Right cardiac atrium (tissue), 5 donors: ENCODE data around the gene TMEM150B. TPM values are rescaled to one million over a fixed set of nuclear protein-coding genes. Genes with fewer than 3 reads are reported as not detected.
A peak's percentile ranks its signal among the peaks of the same experiment; 100 is the strongest.

ENCODE experiments used
- ATAC-seq, 2 donors: fragments of 200-7000 bp; cut with Tn5 transposase; one replicate each; pipeline versions ENCODE4 v1.8.0 to v1.9.1; 2020; ENCODE audit warnings: moderate library complexity in 2 of 2, mild to moderate bottlenecking in 1 of 2
- DNase-seq, 3 donors: peaks; one replicate each; pipeline ENCODE4 v3.0.0-alpha.2; 2020
- H3K27ac ChIP-seq: one replicate; pipeline ENCODE4 v1.5.1; 2013; ENCODE audit warnings: mild to moderate bottlenecking, low read length, control low read depth, moderate library complexity
- H3K27me3 ChIP-seq: one replicate; pipeline ENCODE4 v1.6.1; 2013; ENCODE audit not compliant: control insufficient read depth, insufficient read depth
- H3K4me1 ChIP-seq: one replicate; pipeline ENCODE4 v1.6.1; 2013; ENCODE audit warnings: low read length; ENCODE audit not compliant: control insufficient read depth, insufficient read depth
- H3K4me3 ChIP-seq: one replicate; pipeline ENCODE4 v1.5.1; 2013; ENCODE audit warnings: low read length, control low read depth
- H3K9me3 ChIP-seq: one replicate; pipeline ENCODE4 v1.6.1; 2013; ENCODE audit warnings: low read length; ENCODE audit not compliant: control insufficient read depth
- WGBS: extraction: QIAGEN DNeasy Blood & Tissue Kit; methylation state at CpG from one replicate; pipeline ENCODE4 v1.1.7; 2013; 5-methylcytosine and 5-hydroxymethylcytosine counted together
- intact Hi-C, 4 donors: fragments of 100-400 bp; cut with DNase I; formaldehyde crosslinking; loops; one replicate each; pipeline versions ENCODE4 v1.11.0 to v1.14.0; 2022 to 2023
- polyA plus RNA-seq: library from polyadenylated mRNA; stranded (reverse); fragments of 200-250 nt; gene quantifications from one replicate; pipeline ENCODE4 v1.2.3, GENCODE V29; 2013
- total RNA-seq, 4 donors: library from RNA; stranded (reverse); fragmentation: NEBNext Ultra II Directional; extraction: Animal tissue kit (Norgen Biotek cat#: 25700); gene quantifications; one replicate each; pipeline ENCODE4 v1.2.1, GENCODE V29; 2021
- donor health status: healthy with polysubstance abuse.
- donor health status: DM: no; HTN: yes; CAD: no.
- donor health status: DM: no; HTN: no; CAD: no.
- donor health status: DM: no; HTN: yes; CAD: no; lungs with severe emphysema.
- donor health status: DM: yes; HTN: yes; CAD: no.

Gene TMEM150B
- total and polyA plus RNA-seq, 5 donors: 0.68 to 2.4 (median 2.0) TPM

- DNase-seq (no peak), ATAC-seq (peak in 1 of 2 donors; percentile 43)
- WGBS: 24% methylated on average over 18 of the region's 18 CpGs
- Histone ChIP-seq H3K4me3 (no peak overlapping the region), H3K27ac (peak overlapping the region; percentile 13), H3K27me3 (no peaks in the 10 kb centered on the region), H3K4me1 (no peaks in the 10 kb centered on the region), H3K9me3 (no peaks in the 10 kb centered on the region)
- intact Hi-C loops: no loop called here
These were observed 39.8 kb downstream of the TMEM150B start for GRCh38 chr19:55285229-55285890.

DNA sequence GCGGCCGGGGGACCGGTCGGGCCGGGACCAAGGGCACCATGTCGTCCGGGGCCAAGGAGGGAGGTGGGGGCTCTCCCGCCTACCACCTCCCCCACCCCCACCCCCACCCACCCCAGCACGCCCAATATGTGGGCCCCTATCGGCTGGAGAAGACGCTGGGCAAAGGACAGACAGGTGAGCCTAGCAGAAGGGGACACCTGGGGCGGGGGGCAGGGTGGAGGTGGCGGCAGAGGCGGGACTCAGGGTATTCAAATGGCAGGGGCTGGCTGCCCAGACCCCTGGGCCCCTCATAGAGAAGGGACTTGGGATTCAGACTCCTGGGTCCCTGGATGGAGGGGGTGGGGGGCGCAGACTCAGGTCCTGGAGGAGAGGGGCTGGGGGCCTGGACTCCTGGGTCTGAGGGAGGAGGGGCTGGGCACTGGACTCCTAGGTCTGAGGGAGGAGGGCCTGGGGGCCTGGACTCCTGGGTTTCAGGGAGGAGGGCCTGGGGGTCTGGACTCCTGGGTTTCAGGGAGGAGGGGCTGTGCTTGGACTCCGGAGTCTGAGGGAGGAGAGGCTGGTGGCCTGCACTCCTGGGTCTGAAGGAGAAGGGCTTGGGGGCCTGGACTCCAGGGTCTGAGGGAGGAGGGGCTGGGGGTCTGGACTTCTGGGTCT, 40.6 kb downstream of the TMEM150B start:
- Histone ChIP-seq H3K9me3 (no peaks in the 10 kb centered on the region), H3K27ac (no peak overlapping the region), H3K27me3 (no peaks in the 10 kb centered on the region), H3K4me1 (no peaks in the 10 kb centered on the region), H3K4me3 (peak overlapping the region; percentile 87)
- 18% methylated on average over 16 of the region's 16 CpGs for WGBS
- intact Hi-C loops: no loop called here
- DNase-seq (no peak), ATAC-seq (no peak)

DNA sequence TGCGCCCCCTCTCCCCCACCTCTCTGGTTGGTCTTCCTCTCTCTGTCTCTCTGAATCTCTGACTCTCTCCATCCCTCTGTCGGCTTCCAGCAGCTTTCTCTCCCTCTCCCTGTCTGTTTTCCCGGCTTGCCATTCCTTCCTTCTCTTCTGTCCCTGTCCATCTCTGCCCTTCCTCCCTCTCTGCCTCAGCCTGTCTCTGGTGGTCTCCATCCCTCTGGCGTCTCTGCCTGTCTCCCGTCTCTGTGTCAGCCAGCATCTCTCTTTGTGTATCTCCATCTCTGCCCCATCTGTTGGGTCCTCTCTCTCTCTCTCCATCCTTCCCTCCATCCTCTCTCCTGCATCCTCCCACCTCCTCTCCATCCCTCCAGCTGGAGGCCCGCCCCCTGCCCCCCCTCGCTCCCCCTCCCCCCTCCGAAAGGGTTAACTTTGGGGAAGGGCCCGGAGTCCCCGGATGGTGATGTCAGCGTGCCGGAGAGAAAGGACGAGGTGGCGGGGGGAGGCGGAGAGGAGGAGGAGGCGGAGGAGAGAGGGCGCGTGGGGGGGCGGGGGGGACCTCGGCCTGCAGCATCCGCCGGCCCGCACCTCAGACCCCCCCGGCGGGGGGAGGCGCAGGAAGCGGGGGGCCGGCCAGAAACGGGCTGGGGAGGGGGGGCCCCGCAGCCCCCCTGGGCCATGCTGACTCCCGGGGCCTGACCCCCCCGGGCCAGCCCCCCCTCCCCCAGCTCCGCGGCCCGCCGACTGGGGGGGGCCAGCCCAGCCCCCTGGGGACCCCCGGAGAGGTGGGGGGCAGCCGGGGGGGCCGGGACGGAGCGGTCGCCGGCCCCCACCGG, 41.4 kb downstream of the TMEM150B start, which contains the start of gene BRSK1:
Gene BRSK1 (plus strand): TSS at position 450 of the 830 bp plus-strand sequence. CDS start 446 bp downstream, outside the sequence.
- Histone ChIP-seq H3K4me1 (no peaks in the 10 kb centered on the region), H3K4me3 (peak within 1 kb of the TSS; percentile 87), H3K27ac (no peak within 1 kb of the TSS), H3K9me3 (no peaks in the 10 kb centered on the region), H3K27me3 (no peaks in the 10 kb centered on the region)
- intact Hi-C loops: no loop called here
- ATAC-seq (peak in 1 of 2 donors; percentile 1), DNase-seq (peak; percentile 72 to 86 (median 83))
- WGBS: 6% methylated on average over 44 of the region's 44 CpGs

GRCh38 chr19:55279770-55280643, 45.1 kb downstream of the TMEM150B start, which contains the start of gene HSPBP1:
HSPBP1 (minus strand) TSS chr19:55280110; CDS start chr19:55279608, 502 bp downstream.
- intact Hi-C loops: loop anchor here in 1 of 4 donors (2.0 kb wide), 1 partner anchor 21 kb away; the partner anchor contains the start of gene PPP6R1
- Histone ChIP-seq H3K4me1 (no peaks in the 10 kb centered on the region), H3K4me3 (peak within 1 kb of the TSS; percentile 56), H3K27me3 (no peaks in the 10 kb centered on the region), H3K27ac (peak within 1 kb of the TSS; percentile 59), H3K9me3 (no peaks in the 10 kb centered on the region)
- ATAC-seq: peak; percentile 92 to 93
- WGBS: 3% methylated on average over 52 of the region's 52 CpGs
- DNase-seq: peak; percentile 92 to 98 (median 97)

DNA sequence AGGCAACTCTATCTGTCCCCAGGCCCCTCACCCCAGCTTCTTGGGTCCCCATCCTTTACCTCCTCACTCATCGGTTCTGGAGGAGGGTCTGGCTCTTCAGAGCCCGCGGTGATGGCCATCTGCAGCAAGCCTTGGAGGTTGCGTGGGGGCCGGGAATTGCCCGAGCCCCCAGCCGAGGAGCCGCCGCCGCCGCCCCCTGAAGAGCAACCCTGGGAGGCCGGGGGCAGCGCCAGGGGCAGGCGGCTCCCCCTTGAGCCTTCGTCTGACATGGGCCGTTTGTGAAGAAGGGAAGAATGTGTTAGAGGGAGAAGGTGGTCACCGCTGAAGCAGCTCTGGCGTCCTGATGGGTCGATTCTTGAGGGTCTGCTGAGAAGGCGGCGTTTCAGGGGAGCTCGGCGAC, 45.8 kb downstream of the TMEM150B start:
- peak overlapping the region; percentile 59 for H3K27ac ChIP-seq
- ATAC-seq: no peak
- 13% methylated on average over 23 of the region's 23 CpGs for WGBS

DNA sequence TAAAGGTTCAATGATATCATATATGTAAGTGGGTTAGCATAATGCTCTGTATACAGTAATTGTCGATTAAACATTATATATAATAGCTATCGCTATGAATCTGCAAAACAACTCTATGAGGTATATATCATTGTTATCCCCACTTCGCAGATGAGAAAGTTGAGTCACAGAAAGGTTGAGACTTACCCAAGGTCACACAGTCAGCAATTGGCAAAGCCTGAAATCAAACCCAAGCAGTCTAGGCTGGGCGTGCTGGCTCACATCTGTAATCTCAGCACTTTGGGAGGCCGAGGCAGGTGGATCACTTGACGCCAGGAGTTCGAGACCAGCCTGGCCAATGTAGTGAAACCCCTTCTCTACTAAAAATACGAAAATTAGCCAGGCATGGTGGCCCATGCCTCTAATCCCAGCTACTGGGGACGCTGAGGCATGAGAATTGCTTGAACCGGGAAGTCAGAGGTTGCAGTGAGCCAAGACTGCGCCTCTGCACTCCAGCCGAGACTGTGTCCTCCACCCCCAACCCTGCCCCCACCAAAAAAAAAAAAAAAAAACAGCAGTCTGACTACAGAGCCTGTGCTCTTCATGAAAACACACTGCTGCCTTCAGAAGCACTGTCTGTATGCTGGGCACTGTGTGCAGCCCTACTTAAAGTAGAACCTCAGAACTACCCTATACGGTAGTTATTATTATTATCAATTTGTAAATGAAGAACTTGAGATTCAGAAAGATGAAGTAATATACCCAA, 46.6 kb downstream of the TMEM150B start:
- Histone ChIP-seq H3K27me3 (no peaks in the 10 kb centered on the region), H3K9me3 (no peaks in the 10 kb centered on the region), H3K27ac (no peak overlapping the region), H3K4me3 (no peak overlapping the region), H3K4me1 (no peaks in the 10 kb centered on the region)
- ATAC-seq: no peak
- DNase-seq: no peak
- 84% methylated on average over 13 of the region's 13 CpGs for WGBS
- intact Hi-C loops: loop anchor here in 1 of 4 donors (2.0 kb wide), 1 partner anchor 20 kb away; the partner anchor contains the start of gene PPP6R1

More for the DNA sequence above, 45.8 kb downstream of the TMEM150B start:
- Histone ChIP-seq H3K4me1 (no peaks in the 10 kb centered on the region), H3K27me3 (no peaks in the 10 kb centered on the region), H3K9me3 (no peaks in the 10 kb centered on the region), H3K4me3 (peak overlapping the region; percentile 56)
- DNase-seq: no peak
- intact Hi-C loops: loop anchor here in 1 of 4 donors (2.0 kb wide), 1 partner anchor 21 kb away; the partner anchor contains the start of gene PPP6R1

DNA sequence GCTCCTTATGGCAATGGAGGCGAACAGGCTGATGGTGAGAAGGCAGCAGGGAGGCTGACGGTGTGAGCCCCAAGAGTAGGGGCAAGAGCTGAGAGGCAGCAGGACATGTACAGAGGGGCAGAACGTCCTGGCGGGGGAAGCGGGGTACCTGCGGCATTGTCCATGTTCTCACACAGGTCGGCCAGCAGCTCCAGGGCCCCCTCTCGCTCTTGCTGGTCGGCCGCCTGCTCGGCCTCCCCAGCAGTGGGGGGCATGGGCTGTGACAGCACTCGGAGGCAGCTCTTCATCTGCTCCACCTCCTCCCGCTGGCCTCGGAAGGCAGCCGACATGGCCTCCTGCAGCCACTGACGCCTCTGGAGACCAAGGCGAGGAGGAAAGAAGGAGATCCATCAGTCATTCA, 47.6 kb downstream of the TMEM150B start:
- no peak overlapping the region for H3K4me3 ChIP-seq
- no peaks in the 10 kb centered on the region for H3K27me3 ChIP-seq
- H3K9me3 ChIP-seq: no peaks in the 10 kb centered on the region
- H3K27ac ChIP-seq: no peak overlapping the region
- ATAC-seq: no peak
- no peak for DNase-seq
- intact Hi-C loops: no loop called here
- 87% methylated on average over 17 of the region's 17 CpGs for WGBS
- H3K4me1 ChIP-seq: no peaks in the 10 kb centered on the region

GRCh38 chr19:55276720-55277430, 48.3 kb downstream of the TMEM150B start:
- Histone ChIP-seq H3K27ac (no peak overlapping the region), H3K9me3 (no peaks in the 10 kb centered on the region), H3K27me3 (no peaks in the 10 kb centered on the region), H3K4me1 (no peaks in the 10 kb centered on the region), H3K4me3 (no peak overlapping the region)
- WGBS: 88% methylated on average over 15 of the region's 15 CpGs
- DNase-seq (no peak), ATAC-seq (no peak)
- intact Hi-C loops: no loop called here
